A549 (cell line): ENCODE data around the gene NBL1.

Experiments
- CTCF ChIP-seq: fragments of >200 bp; sonication (Bioruptor Twin); formaldehyde crosslinking; IDR thresholded peaks from 3 replicates; pipeline ENCODE4 v1.5.1; 2016
- HOXA7 ChIP-seq: fragments of 250-450 bp; sonication (Bioruptor Pico); IDR thresholded peaks from 2 replicates; pipeline ENCODE4 v1.5.0; 2020; ENCODE audit warnings: mild to moderate bottlenecking, moderate library complexity
- JUN ChIP-seq, 2 experiments: fragments of >200 bp; sonication (Bioruptor Twin); formaldehyde crosslinking; IDR thresholded peaks; 2 replicates in 1 of 2; 3 replicates in 1 of 2; pipeline ENCODE4 v1.6.1; 2016 to 2017
- MYC ChIP-seq: IDR thresholded peaks from 2 replicates; pipeline ENCODE4 v1.6.1; 2012; ENCODE audit warnings: mild to moderate bottlenecking, inconsistent platforms, low read length, improper control_type of control experiment, borderline replicate concordance
- REST ChIP-seq: fragments of 200-600 bp; sonication (generic); IDR thresholded peaks from 2 replicates; pipeline ENCODE4 v1.6.1; 2016; ENCODE audit warnings: antibody characterized with exemption, mild to moderate bottlenecking, moderate library complexity
- RFX5 ChIP-seq: fragments of 450-650 bp; IDR thresholded peaks from 2 replicates; pipeline ENCODE4 v1.7.1; 2014; ENCODE audit warnings: antibody characterized with exemption, mild to moderate bottlenecking, moderate library complexity

- TF ChIP-seq CTCF (no peak), JUN (IDR thresholded peaks at IDR 0.05) (no peak), RFX5 (no peak), HOXA7 (CRISPR knock-in tag) (no peak), MYC (no peak), REST (no peak)
These were observed 4.1 kb downstream of the NBL1 start for GRCh38 chr1:19648239-19648638.
